ENCODE results near the gene MPV17L.

- no peak for TF ChIP-seq CTCF (IDR thresholded peaks at IDR 0.05)
- no peak for TF ChIP-seq REST (IDR thresholded peaks at IDR 0.05; ENCODE audit: low read depth, low read length)
- TF ChIP-seq EP300 (IDR thresholded peaks at IDR 0.05; ENCODE audit: borderline replicate concordance in 1 of 2, low read depth in 1 of 2, low read length in 1 of 2), result no peak
- no peak for TF ChIP-seq ZBTB33 (IDR thresholded peaks at IDR 0.05; ENCODE audit: borderline replicate concordance, low read depth)
- TF ChIP-seq MXI1 (IDR thresholded peaks at IDR 0.05; ENCODE audit: low read depth, low read length), result no peak
- no peak for TF ChIP-seq POLR2AphosphoS5 (IDR thresholded peaks at IDR 0.05; ENCODE audit: low read depth, low read length)
- TF ChIP-seq NRF1 (IDR thresholded peaks at IDR 0.05; ENCODE audit: low read depth, low read length), result no peak
- TF ChIP-seq NFIC (IDR thresholded peaks at IDR 0.05; ENCODE audit: borderline replicate concordance), result no peak
- no peak for TF ChIP-seq SMC3 (IDR thresholded peaks at IDR 0.05; ENCODE audit: low read depth, low read length)
- TF ChIP-seq RFX5 (IDR thresholded peaks at IDR 0.05; ENCODE audit: low read length), result no peak
- no peak for TF ChIP-seq JUND (IDR thresholded peaks at IDR 0.05)
Measured at GRCh38 chr16:15404792-15405191, 9.2 kb downstream of the MPV17L start.

Data from SK-N-SH (cell line).